HepG2 (cell line): ENCODE measurements around the gene EIF4E1B.

Experiments used
- CBX2 ChIP-seq, 2 experiments: fragments of 200-600 bp in 1 of 2; sonication (generic); formaldehyde crosslinking in 1 of 2; IDR thresholded peaks; 2 replicates each; pipeline versions ENCODE4 v1.7.0 to v1.8.1; 2018 to 2022; ENCODE audit warnings: low read depth in 2 of 2, low read length in 1 of 2, mild to moderate bottlenecking in 1 of 2, missing genetic modification reagents in 1 of 2
- POLR2AphosphoS2 ChIP-seq: IDR thresholded peaks from 2 replicates; pipeline ENCODE4 v1.6.1; 2011; ENCODE audit warnings: low read depth, low read length, improper control_type of control experiment
- SRSF1 ChIP-seq: fragments of 200-400 bp; formaldehyde crosslinking; optimal IDR thresholded peaks from 2 replicates; pipeline ENCODE3; 2017; ENCODE audit warnings: mild to moderate bottlenecking, low read depth, low read length, moderate library complexity
- STAT6 ChIP-seq: sonication (generic); formaldehyde crosslinking; IDR thresholded peaks from 2 replicates; pipeline ENCODE4 v1.4.0; 2020; ENCODE audit warnings: missing genetic modification reagents, mild to moderate bottlenecking, borderline replicate concordance
- ZNF674 ChIP-seq: sonication (generic); formaldehyde crosslinking; IDR thresholded peaks from 2 replicates; pipeline ENCODE4 v1.5.0; 2020; ENCODE audit warnings: low read depth, mild to moderate bottlenecking, missing genetic modification reagents

- TF ChIP-seq POLR2AphosphoS2 (no peak), ZNF674 (CRISPR knock-in tag) (no peak), STAT6 (CRISPR knock-in tag) (no peak), CBX2 (IDR thresholded peaks at IDR 0.05; ENCODE audit: low read depth, low read length) (no peak), CBX2 (CRISPR knock-in tag; IDR thresholded peaks at IDR 0.05; ENCODE audit: low read depth) (no peak), SRSF1 (no peak)
Measured at GRCh38 chr5:176654856-176655255, 24.4 kb downstream of the EIF4E1B start.
